A549 (cell line): Measurements from ENCODE around the gene BAAT. TPM values are rescaled to one million over a fixed set of nuclear protein-coding genes. Genes with fewer than 3 reads are reported as not detected.
A peak's percentile ranks its signal among the peaks of the same experiment; 100 is the strongest.

Experiments used
- ATAC-seq, 2 experiments: fragments of 200-7000 bp in 1 of 2; fragments of >200 bp in 1 of 2; cut with Nextera tagmentation in 1 of 2; cut with Tn5 transposase in 1 of 2; 3 replicates each; pipeline versions ENCODE4 v1.8.0 to v1.9.1; 2018 to 2020; ENCODE audit warnings: mild to moderate bottlenecking in 1 of 2, moderate library complexity in 1 of 2
- CTCF ChIA-PET: fragments of 300-600 bp; sonication (Branson Sonifier 250); formaldehyde crosslinking; extraction: SDS; loops from one replicate; lab custom pipeline; 2021; ENCODE audit warnings: antibody characterized with exemption, inconsistent platforms; lab: Yijun Ruan, JAX
- POLR2A ChIA-PET: fragments of 350-600 bp; formaldehyde crosslinking; extraction: SDS; loops from one replicate; lab custom pipeline; 2021; ENCODE audit warnings: antibody characterized with exemption, inconsistent platforms; lab: Yijun Ruan, JAX
- DNase-seq, 2 experiments: peaks; one replicate each; pipeline versions ENCODE4 v3.0.0 to v3.0.0-alpha.2; 2011 to 2016; ENCODE audit warnings: low read depth in 1 of 2, low spot score in 1 of 2
- FAIRE-seq: peaks from 2 replicates; lab custom pipeline; 2011; peaks lifted over from hg19 to GRCh38; lab: Jason Lieb, UNC
- H3K27ac ChIP-seq, 2 experiments: fragments of >200 bp; sonication (Bioruptor Twin); formaldehyde crosslinking; 3 replicates each; pipeline ENCODE4 v1.5.1; 2016 to 2017
- H3K4me1 ChIP-seq: fragments of >200 bp; sonication (Bioruptor Twin); formaldehyde crosslinking; 3 replicates; pipeline ENCODE4 v1.6.1; 2016
- H3K4me2 ChIP-seq: fragments of >200 bp; sonication (Bioruptor Twin); formaldehyde crosslinking; 3 replicates; pipeline ENCODE4 v1.6.1; 2016
- H3K4me3 ChIP-seq: fragments of >200 bp; sonication (Bioruptor Twin); formaldehyde crosslinking; 3 replicates; pipeline ENCODE4 v1.5.1; 2016
- H3K9me3 ChIP-seq: fragments of >200 bp; sonication (Bioruptor Twin); formaldehyde crosslinking; 3 replicates; pipeline ENCODE4 v1.6.1; 2016
- CBX8 ChIP-seq: fragments of 200-600 bp; sonication (generic); IDR thresholded peaks from 2 replicates; pipeline ENCODE4 v1.6.1; 2016
- CHD4 ChIP-seq: fragments of 200-600 bp; sonication (generic); IDR thresholded peaks from 2 replicates; pipeline ENCODE4 v1.6.1; 2016; ENCODE audit warnings: antibody characterized with exemption, mild to moderate bottlenecking, borderline replicate concordance
- EP300 ChIP-seq, 2 experiments: fragments of >200 bp; sonication (Bioruptor Twin); formaldehyde crosslinking; IDR thresholded peaks; 2 replicates in 1 of 2; 3 replicates in 1 of 2; pipeline ENCODE4 v1.6.1; 2016 to 2017
- ESRRA ChIP-seq: fragments of 150-350 bp; IDR thresholded peaks from 2 replicates; pipeline ENCODE4 v1.6.1; 2014; ENCODE audit warnings: mild to moderate bottlenecking, low read length, borderline replicate concordance
- FOSL2 ChIP-seq, 2 experiments: fragments of 450-650 bp in 1 of 2; fragments of >200 bp in 1 of 2; sonication (Bioruptor Twin) in 1 of 2; formaldehyde crosslinking; IDR thresholded peaks; 2 replicates each; pipeline versions ENCODE4 v1.5.0 to v1.6.1; 2016 to 2020; ENCODE audit warnings: mild to moderate bottlenecking in 1 of 2, moderate library complexity in 1 of 2
- FOXS1 ChIP-seq: fragments of 250-450 bp; sonication (Bioruptor Pico); IDR thresholded peaks from 2 replicates; pipeline ENCODE4 v1.5.0; 2020; ENCODE audit warnings: mild to moderate bottlenecking, moderate library complexity
- HDAC2 ChIP-seq: fragments of 200-600 bp; sonication (generic); IDR thresholded peaks from 2 replicates; pipeline ENCODE4 v1.6.1; 2016
- HEYL ChIP-seq: fragments of 250-450 bp; sonication (Bioruptor Pico); IDR thresholded peaks from 2 replicates; pipeline ENCODE4 v1.8.0; 2021; ENCODE audit warnings: mild to moderate bottlenecking, moderate library complexity
- JUN ChIP-seq, 2 experiments: fragments of >200 bp; sonication (Bioruptor Twin); formaldehyde crosslinking; IDR thresholded peaks; 2 replicates in 1 of 2; 3 replicates in 1 of 2; pipeline ENCODE4 v1.6.1; 2016 to 2017
- JUNB ChIP-seq: fragments of >200 bp; sonication (Bioruptor Twin); formaldehyde crosslinking; IDR thresholded peaks from 2 replicates; pipeline ENCODE4 v1.6.1; 2016
- KDM1A ChIP-seq: fragments of 200-600 bp; sonication (generic); IDR thresholded peaks from 2 replicates; pipeline ENCODE4 v1.6.1; 2016; ENCODE audit warnings: low read depth, mild to moderate bottlenecking
- KDM5A ChIP-seq: fragments of 200-600 bp; sonication (generic); IDR thresholded peaks from 2 replicates; pipeline ENCODE4 v1.6.1; 2016; ENCODE audit warnings: antibody characterized with exemption, mild to moderate bottlenecking
- MAFK ChIP-seq: fragments of 450-650 bp; IDR thresholded peaks from 2 replicates; pipeline ENCODE4 v1.6.1; 2014; ENCODE audit not compliant: partially characterized antibody
- PHF8 ChIP-seq: fragments of 200-600 bp; sonication (generic); IDR thresholded peaks from 2 replicates; pipeline ENCODE4 v1.6.1; 2016; ENCODE audit warnings: low read depth, mild to moderate bottlenecking, antibody characterized with exemption, moderate library complexity, borderline replicate concordance
- RAD21 ChIP-seq, 2 experiments: fragments of >200 bp in 1 of 2; sonication (Bioruptor Twin) in 1 of 2; formaldehyde crosslinking in 1 of 2; IDR thresholded peaks in 1 of 2; conservative IDR thresholded peaks in 1 of 2; 2 replicates in 1 of 2; 3 replicates in 1 of 2; pipeline ENCODE4 v1.6.1; 2012 to 2018; ENCODE audit warnings: inconsistent platforms in 1 of 2
- RARB ChIP-seq: fragments of 250-450 bp; sonication (Bioruptor Pico); IDR thresholded peaks from 2 replicates; pipeline ENCODE4 v1.8.0; 2021; ENCODE audit warnings: mild to moderate bottlenecking, moderate library complexity
- RNF2 ChIP-seq: fragments of 200-600 bp; sonication (generic); IDR thresholded peaks from 2 replicates; pipeline ENCODE4 v1.6.1; 2016; ENCODE audit warnings: low read depth, mild to moderate bottlenecking, antibody characterized with exemption, moderate library complexity, borderline replicate concordance
- SMC3 ChIP-seq: fragments of >200 bp; sonication (Bioruptor Twin); formaldehyde crosslinking; IDR thresholded peaks from 3 replicates; pipeline ENCODE4 v1.6.1; 2018; ENCODE audit warnings: inconsistent platforms
- ZNF302 ChIP-seq: fragments of 250-450 bp; sonication (Bioruptor Pico); IDR thresholded peaks from 2 replicates; pipeline ENCODE4 v1.9.0; 2021; ENCODE audit warnings: inconsistent platforms, mild to moderate bottlenecking, moderate library complexity
- WGBS: methylation state at CpG from one replicate; pipeline ENCODE4 v1.1.6; 2017; ENCODE audit errors: missing lambda C conversion rate; 5-methylcytosine and 5-hydroxymethylcytosine counted together
- polyA plus RNA-seq, 4 experiments: library from polyadenylated mRNA; depleted of rRNA in 3 of 4; stranded (reverse); fragments of >200 nt; fragmentation: RNase III in 1 of 4; extraction: RNeasy Plus Mini Kit Qiagen cat#74134 plus additional on column Dnase treatment in 1 of 4; gene quantifications; 2 replicates in 3 of 4; 3 replicates in 1 of 4; pipeline ENCODE4 v1.2.3, GENCODE V29; 2011 to 2017
- TF ChIP-seq, protein P1 (sequence below): IDR thresholded peaks from 2 replicates; pipeline ENCODE4 v1.6.1; 2012
- TF ChIP-seq, protein P2 (sequence below): fragments of >200 bp; sonication (Bioruptor Twin); formaldehyde crosslinking; IDR thresholded peaks from 3 replicates; pipeline ENCODE4 v1.6.1; 2016
- TF ChIP-seq, protein P3 (sequence below): fragments of 150-350 bp; IDR thresholded peaks from 2 replicates; pipeline ENCODE4 v1.6.1; 2014; ENCODE audit warnings: low read depth, mild to moderate bottlenecking, low read length

The BAAT gene
- polyA plus RNA-seq, 2 of the 4 experiments (the other 2 are of a cell fraction) = 9.1 to 13.6 TPM

DNA sequence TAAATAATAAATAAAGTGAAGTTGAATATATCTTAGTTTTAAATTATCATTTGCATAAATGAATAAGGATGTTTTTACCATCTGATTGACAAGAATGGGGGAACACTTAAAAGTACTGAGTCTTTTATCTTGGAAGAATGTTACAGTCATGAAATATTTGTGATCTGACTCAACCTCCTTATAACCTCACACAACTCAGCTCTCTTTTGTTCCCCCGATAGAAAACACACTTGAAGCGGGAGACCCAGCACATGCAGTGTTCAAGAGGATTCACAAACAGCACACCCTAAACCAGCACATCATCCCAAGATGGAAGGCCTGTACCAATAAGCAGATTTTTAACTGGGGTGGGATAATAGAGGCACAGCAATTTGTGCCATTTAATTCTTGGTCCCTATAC, 15.5 kb downstream of the BAAT start:
- H3K4me3 ChIP-seq = no peak overlapping the region
- ChIA-PET POLR2A (no interaction called here), CTCF (interaction anchor here (1.7 to 3.7 kb wide), 4 partner anchors 11 to 250 kb away, joined by 3 to 30 read pairs (median 8); no protein-coding TSS in a partner anchor)
- H3K4me1 ChIP-seq = peaks cover 78% of the 10 kb centered on the region
- DNase-seq (peak; percentile 18 to 21), ATAC-seq (peak in 1 of 2 experiments; percentile 62; a peak in 3 of 6 replicates), FAIRE-seq (no peak)
- peak overlapping the region; percentile 52 for H3K4me2 ChIP-seq
- TF ChIP-seq PHF8 = no peak
- 0 out of 2 replicates have a peak, but pooled peaks have one; percentile 26 for TF ChIP-seq JUNB
- TF ChIP-seq, protein P1, sequence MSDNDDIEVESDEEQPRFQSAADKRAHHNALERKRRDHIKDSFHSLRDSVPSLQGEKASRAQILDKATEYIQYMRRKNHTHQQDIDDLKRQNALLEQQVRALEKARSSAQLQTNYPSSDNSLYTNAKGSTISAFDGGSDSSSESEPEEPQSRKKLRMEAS = 0 out of 2 replicates have a peak, but pooled peaks have one; percentile 34
- WGBS = 9% methylated on average over 2 of the region's 2 CpGs
- H3K9me3 ChIP-seq = 0 out of 3 replicates have a peak, but pooled peaks cover 3% of the 10 kb centered on the region
- H3K27ac ChIP-seq = peak overlapping the region; percentile 75 to 95

DNA sequence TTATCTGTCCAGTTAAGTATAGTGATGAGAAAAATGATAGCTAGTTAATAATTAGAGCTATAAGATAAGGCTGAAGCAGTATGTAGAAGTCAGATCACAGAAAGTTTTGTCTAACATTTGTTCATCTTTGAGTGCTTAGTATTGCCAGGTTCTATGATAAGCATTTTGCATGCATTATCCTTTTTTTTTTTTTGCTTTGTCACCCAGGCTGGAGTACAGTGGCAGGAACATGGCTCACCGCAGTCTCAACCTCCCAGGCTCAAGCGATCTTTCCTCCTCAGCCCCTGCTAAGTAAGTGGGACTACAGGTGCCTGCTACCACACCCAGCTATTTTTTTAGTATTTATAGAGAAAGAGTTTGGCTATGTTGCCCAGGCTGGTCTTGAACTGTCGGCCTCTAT, 17.5 kb downstream of the BAAT start:
- peak in 1 of 2 experiments; percentile 11; a peak in 2 of 6 replicates for ATAC-seq
- no peak for DNase-seq
- CTCF ChIA-PET = interaction anchor here (0.7 to 1.8 kb wide), 4 partner anchors 11 to 55 kb away, joined by 3 to 6 read pairs (median 4); no protein-coding TSS in a partner anchor
- TF ChIP-seq, protein P2, sequence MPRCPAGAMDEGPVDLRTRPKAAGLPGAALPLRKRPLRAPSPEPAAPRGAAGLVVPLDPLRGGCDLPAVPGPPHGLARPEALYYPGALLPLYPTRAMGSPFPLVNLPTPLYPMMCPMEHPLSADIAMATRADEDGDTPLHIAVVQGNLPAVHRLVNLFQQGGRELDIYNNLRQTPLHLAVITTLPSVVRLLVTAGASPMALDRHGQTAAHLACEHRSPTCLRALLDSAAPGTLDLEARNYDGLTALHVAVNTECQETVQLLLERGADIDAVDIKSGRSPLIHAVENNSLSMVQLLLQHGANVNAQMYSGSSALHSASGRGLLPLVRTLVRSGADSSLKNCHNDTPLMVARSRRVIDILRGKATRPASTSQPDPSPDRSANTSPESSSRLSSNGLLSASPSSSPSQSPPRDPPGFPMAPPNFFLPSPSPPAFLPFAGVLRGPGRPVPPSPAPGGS = no peak
- TF ChIP-seq RNF2 = no peak
- no peak for TF ChIP-seq KDM5A
- no peak for TF ChIP-seq FOXS1 (CRISPR knock-in tag)
- TF ChIP-seq ESRRA = no peak
- POLR2A ChIA-PET = interaction anchor here (0.7 to 1.4 kb wide), 3 partner anchors 19 to 41 kb away, joined by 3 to 7 read pairs (median 4); no protein-coding TSS in a partner anchor
- Histone ChIP-seq H3K4me3 (no peak overlapping the region), H3K9me3 (0 out of 3 replicates have a peak, but pooled peaks cover 3% of the 10 kb centered on the region), H3K4me1 (peaks cover 62% of the 10 kb centered on the region), H3K4me2 (peak overlapping the region; percentile 77; the same call in 2 of the 3 replicates), H3K27ac (peak overlapping the region; percentile 95 to 99)
- peak; percentile 94 for FAIRE-seq
- 78% methylated on average over 3 of the region's 3 CpGs for WGBS

DNA sequence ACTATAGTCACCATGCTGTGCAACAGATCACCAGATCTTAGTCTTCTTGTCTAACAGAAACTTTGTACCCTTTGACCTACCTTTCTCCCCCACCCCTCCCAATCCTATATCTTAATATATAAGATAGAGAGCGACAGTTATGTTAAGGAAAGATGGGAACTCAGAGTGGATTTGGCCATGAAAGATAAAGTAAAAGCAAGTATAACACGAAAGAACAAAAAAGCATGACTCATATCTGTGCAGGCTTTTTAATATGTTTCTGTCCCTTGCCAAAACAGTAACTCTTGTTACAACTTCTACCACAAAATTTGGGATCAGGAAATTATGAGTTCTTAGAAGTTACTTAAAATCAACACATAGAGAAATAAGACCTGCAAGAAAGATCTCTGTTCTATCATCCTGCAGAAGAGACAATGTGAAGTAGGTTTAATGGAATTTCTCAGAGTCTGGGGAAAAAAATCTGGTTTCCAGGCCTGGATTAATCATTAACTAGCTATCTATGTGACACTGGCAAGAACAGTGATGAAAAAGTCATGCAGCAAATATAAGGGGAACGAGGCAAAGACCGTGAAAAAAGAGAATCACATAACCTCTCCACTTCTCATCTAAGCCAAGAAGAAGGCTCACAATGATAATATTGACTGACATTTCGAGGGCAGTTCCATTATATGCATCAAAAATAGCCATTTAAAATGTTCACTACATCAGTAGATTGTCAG, 18.6 kb downstream of the BAAT start:
- ChIA-PET CTCF (interaction anchor here (0.9 to 1.8 kb wide), 4 partner anchors 12 to 54 kb away, joined by 3 to 6 read pairs (median 4); no protein-coding TSS in a partner anchor), POLR2A (interaction anchor here (0.8 to 1.4 kb wide), 3 partner anchors 18 to 40 kb away, joined by 3 to 7 read pairs (median 4); partner anchors contain the start of genes MRPL50 and ZNF189)
- WGBS = 2% methylated on average over 5 of the region's 5 CpGs
- TF ChIP-seq SMC3 (peak; percentile 29; the same call in 1 of the 3 replicates), RAD21 (conservative IDR thresholded peaks at IDR 0.05 in 1 of 2, IDR thresholded peaks at IDR 0.05 in 1 of 2) (peak in 1 of 2 experiments; percentile 28; a peak in 2 of 5 replicates), MAFK (no peak), ZNF302 (CRISPR knock-in tag) (no peak), RARB (CRISPR knock-in tag) (no peak), ESRRA (no peak), CBX8 (no peak), HDAC2 (no peak), JUN (IDR thresholded peaks at IDR 0.05) (peak in 1 of 2 experiments; percentile 61; a peak in 1 of 5 replicates), KDM1A (no peak), JUNB (peak; percentile 58), HEYL (no peak), FOSL2 (IDR thresholded peaks at IDR 0.05) (no peak), FOSL2 (CRISPR knock-in tag; IDR thresholded peaks at IDR 0.05) (peak; percentile 84), RNF2 (no peak), EP300 (IDR thresholded peaks at IDR 0.05) (peak in 1 of 2 experiments; percentile 34; a peak in 1 of 5 replicates), CHD4 (no peak)
- TF ChIP-seq, protein P3, sequence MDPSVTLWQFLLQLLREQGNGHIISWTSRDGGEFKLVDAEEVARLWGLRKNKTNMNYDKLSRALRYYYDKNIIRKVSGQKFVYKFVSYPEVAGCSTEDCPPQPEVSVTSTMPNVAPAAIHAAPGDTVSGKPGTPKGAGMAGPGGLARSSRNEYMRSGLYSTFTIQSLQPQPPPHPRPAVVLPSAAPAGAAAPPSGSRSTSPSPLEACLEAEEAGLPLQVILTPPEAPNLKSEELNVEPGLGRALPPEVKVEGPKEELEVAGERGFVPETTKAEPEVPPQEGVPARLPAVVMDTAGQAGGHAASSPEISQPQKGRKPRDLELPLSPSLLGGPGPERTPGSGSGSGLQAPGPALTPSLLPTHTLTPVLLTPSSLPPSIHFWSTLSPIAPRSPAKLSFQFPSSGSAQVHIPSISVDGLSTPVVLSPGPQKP = no peak
- Histone ChIP-seq H3K27ac (peak overlapping the region; percentile 95 to 99), H3K4me1 (peaks cover 62% of the 10 kb centered on the region), H3K4me3 (no peak overlapping the region; the same call in 2 of the 3 replicates), H3K4me2 (peak overlapping the region; percentile 77), H3K9me3 (no peaks in the 10 kb centered on the region)
- FAIRE-seq = peak; percentile 96
- peak; percentile 70 to 79 for ATAC-seq
- peak; percentile 60 to 75 for DNase-seq
